GM21381 (cell line): Measurements from ENCODE around the gene SGK1.

Experiments
- ATAC-seq: cut with Tn5 transposase; IDR thresholded peaks from one replicate; pipeline ENCODE4 v1.9.1; 2021; ENCODE audit warnings: mild to moderate bottlenecking, moderate library complexity; ENCODE audit not compliant: unreplicated experiment

Gene SGK1

GRCh38 chr6:134134654-134135053 lies 183.3 kb downstream of the SGK1 start:
- ATAC-seq = no peak

- ATAC-seq = no peak
Measured at GRCh38 chr6:134132494-134133141, 185.3 kb downstream of the SGK1 start.

- no peak for ATAC-seq
Measured at GRCh38 chr6:134131530-134132139, 186.3 kb downstream of the SGK1 start.

GRCh38 chr6:134128146-134128545 lies 189.8 kb downstream of the SGK1 start:
- ATAC-seq = no peak

- peak; percentile 65 for ATAC-seq
Measured at GRCh38 chr6:134123666-134124208, 194.2 kb downstream of the SGK1 start.

GRCh38 chr6:134122775-134123174 lies 195.1 kb downstream of the SGK1 start:
- ATAC-seq = no peak

GRCh38 chr6:134119486-134119885 lies 198.4 kb downstream of the SGK1 start:
- no peak for ATAC-seq
